NCI-H1105 (cell line): ENCODE results near the gene TMEM63C.

Experiments used
- DNase-seq: peaks from one replicate; lab custom pipeline; 2025; lab: John Stamatoyannopoulos, UW

The TMEM63C gene

DNA sequence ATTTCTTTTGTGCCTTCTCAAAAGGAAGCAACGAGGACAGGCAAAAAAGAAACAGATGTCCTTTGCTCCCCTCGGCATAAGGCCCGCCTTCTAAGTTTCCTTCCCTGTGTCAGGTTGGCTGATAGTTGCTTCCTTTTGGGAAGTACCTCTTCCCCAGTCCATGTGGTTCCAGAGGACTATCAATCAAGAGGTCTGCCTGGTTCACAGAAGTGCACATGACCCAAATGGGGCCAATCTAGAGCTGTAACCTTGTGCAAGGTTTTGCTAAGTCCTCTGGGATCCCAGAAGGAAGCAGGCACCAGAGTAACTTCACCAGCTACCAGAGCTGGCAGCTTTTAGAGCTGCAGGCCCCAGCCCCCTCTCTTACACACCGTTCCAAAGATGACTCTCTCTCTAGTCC is 42.6 kb downstream of the TMEM63C start:
- no peak for DNase-seq

DNA sequence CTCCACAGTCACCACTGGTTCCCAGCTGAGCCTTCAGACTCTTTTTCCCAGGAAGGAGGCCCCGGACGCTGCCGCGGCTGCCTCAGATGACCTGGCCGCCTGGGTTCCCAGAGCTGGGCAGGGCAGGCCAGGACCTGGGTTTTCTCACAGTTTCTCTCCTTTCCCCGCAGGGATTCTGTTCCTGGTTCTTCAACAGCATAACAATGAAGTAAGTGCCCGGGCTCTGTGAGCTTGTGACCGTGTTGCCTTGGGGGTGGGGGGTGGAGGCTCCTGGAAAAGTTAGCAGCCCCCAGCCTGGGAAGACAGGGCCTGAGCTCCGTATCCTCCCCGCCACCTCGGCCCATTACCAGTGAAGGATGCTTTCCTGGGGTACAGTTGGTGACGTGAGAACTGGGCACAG is 43.7 kb downstream of the TMEM63C start:
- no peak for DNase-seq

DNA sequence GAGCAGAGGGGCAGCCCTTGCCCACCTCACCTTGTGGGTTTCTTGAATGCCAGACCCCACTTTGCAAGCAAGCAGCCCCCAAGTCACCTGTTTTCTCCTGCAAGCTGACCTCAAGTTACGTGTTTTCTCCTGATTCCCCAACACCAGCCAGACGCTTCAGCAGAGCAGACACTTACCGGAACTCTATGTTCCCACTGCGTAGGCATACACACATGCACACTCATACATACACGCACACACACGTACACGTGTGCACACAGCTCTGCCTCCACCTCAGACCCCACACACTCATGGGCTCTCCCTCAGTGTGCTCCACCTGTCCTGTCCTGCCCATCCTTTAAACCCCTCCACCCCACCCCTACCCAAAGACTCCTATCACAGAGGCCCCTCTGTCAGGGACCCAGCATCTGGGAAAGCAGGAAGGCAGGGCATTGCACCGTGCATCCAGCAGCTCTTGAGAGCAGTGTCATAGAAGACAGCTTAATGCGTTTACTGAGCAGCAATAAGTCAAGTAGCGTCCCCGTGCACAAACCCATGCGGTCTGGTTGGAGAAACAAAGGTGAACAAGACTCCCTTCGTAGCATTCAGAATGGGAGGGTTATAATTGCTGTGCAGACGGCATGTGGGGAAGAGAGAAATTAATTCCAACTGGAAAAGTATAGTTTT is 44.4 kb downstream of the TMEM63C start:
- no peak for DNase-seq

DNA sequence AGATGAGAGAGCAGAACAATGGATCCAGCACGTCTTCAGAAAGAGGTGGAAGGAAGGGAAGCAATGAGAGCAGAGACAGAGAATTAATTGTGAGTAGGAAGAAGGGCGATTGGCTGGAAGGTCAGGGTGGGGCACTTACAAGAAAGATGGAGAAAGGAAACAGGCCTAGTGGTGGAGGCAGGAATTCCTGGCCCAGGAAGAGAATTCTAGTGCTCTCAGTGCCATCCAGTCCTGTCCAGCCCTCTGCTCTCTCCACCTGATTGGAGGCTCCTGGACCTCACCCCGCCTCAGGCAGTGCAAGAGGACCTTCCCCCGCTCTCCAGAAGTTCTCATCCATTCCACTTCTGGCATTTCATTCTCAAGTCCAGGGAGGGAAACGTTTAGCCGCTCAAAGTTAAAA is 46.5 kb downstream of the TMEM63C start:
- no peak for DNase-seq

DNA sequence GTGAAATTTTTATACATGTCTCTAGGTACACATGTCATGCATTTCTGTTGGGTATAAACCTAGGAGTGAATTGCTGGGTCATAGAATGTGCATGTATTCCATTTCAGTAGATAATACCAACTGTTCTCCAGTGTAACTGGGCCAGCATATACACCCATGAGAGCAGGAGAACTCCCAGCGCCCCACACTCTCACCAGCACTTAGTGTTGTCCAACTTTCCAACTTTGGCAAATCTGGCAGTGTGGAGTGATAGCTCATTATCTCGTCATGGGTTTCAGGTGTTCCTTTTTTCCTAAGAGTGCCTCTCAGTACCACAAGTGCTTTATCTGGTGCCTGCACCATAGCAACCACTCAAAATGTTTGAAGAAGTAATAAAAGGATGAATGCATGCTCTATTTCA is 49.3 kb downstream of the TMEM63C start:
- no peak for DNase-seq

DNA sequence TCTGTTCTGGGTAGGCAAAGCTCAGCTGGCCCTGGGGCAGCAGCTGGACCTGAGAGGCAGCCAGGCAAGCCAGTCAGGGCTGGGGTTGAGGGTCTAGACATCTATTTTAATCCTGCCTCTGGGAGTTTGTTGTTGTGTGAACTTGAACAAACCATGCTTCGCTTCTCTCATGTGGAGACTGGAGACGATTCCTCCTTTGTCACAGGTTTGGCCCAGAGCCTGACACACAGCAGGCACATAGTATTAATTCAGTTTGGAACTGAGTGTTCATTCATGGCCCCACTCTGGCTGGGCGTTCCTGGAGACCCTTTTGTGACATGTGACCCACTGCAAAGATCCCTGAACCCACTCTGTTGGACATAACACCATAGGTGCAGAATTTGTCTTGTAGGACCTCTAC is 50.1 kb downstream of the TMEM63C start:
- DNase-seq: no peak

DNA sequence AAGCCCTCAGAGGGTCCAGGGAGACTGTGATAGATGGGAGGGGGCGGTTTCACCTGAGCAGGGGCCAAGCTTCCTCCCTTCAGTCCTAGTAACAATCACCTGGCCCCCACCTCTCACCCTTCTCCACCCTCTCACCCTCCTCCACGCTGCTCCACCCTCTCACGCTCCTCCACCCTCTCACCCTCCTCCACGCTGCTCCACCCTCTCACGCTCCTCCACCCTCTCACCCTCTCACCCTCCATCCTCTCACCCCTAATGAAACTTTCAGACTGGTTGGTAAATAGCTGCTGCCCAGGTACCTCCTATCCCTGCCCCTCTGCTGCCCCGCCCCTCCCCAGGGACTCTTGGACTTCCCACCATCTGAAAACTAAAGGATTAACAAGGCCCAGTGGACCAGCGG is 55.2 kb downstream of the TMEM63C start:
- no peak for DNase-seq

DNA sequence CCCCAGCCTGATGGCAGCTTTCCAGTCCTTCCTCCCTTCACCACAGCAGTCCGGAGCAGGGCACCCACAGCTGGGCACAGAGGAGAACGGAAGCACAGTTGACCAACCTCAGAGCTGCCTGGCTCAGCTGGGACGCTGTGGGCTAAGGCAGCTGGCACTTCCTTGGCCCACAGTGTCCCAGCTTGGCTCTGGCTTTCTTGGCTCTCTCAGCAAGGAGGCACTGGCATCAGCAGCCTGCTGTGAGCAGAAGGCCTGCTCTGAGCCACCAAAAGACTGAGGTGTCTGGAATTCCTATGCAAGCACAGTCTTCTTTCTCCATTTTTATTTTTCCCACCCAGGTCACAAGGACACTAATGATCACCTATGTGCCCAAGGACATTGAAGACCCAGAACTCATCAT is 56.8 kb downstream of the TMEM63C start:
- no peak for DNase-seq

DNA sequence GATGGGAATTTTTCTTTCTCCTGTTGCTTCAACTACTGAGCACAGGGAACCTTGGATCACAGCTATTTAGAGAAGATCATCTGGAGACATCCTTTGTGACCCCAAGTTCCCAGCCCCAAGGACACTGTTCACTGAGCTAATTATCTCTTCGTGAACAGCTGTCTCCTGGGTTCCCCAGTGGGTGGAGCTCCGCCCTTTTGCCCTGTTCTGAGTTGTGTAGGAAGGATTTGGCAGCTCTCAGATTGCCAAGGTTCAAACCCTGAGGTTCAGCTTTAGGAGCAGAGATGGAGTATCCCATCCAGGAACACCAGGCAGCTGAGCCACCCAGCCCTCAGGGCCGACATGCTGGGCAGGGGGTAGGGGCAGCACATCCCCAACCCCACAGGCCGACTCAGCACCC is 57.4 kb downstream of the TMEM63C start:
- DNase-seq: no peak

DNA sequence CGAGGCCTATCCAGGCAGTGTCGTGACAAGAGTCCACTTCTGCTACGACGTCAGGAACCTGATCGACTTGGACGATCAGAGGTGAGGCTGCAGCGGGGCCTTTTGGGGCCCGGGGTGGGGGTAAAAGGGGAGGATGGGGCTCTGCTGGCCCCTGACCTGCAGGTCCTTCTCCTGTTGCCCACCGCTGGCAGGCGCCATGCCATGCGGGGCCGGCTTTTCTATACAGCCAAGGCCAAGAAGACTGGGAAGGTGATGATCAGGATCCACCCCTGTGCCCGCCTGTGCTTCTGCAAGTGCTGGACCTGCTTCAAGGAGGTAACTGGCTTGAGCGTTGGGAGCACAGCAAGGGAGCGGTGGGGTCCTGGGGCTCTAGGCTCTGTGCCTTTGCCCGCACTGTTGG is 57.8 kb downstream of the TMEM63C start:
- no peak for DNase-seq

DNA sequence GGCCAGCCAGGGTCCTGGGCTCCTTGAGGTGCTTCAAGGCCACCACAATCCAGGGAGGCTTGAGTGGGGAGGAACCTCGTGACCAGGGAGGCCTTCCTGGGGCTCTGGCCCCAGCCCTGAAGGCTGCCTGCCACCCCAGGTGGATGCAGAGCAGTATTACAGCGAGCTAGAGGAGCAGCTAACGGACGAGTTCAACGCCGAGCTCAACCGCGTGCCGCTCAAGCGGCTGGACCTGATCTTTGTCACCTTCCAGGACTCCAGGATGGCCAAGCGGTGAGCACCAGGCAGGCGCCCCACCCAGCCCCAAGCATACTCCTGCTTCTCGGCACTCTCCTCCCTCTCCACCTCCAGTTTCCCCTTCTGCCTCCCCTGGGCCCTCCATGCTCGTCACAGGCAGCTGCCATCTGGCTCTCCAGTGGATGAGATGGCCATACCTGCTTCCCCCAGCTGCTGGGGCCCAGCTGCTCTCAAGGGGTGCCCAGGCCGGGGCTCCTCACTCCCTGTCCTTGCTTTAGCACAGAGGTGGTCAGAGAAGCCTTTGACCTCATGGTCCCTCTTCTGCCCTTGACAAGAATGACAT is 58.8 kb downstream of the TMEM63C start:
- no peak for DNase-seq

DNA sequence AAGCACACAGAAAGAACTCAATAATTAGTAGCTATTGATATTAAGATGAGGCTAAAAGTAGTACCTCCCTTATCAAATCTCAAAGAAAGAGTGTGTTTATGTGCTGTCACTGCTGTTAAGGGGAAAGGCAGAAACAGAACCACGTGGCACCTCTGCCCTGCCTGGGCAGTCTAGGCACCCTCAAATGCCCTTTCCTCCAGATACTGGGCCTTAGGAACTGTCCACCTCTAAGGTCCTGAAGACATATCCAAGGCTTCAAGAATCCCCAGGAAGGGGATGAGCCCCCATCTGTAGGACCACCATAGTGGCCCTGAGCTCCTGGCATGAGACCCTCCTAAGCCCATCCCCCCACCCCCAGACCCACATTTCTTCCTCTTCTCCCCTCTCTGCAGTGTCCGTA is 60.4 kb downstream of the TMEM63C start:
- DNase-seq: no peak

DNA sequence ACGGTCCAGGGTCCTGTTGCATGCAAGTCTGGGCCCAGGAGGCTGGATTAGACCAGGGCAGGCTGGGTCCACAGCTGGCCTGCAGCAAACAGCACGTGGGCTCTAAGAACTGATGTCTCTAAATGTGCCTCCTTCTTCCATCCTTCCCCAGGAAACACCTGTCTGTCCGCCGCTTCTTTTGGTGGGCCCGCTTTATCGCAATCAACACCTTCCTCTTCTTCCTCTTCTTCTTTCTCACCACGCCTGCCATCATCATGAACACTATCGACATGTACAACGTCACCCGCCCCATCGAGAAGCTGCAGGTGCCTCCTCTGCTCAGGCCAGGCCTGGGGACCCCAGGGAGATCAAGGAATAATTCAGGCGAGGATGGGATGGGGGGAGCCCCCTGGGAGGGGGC is 61.2 kb downstream of the TMEM63C start:
- no peak for DNase-seq

DNA sequence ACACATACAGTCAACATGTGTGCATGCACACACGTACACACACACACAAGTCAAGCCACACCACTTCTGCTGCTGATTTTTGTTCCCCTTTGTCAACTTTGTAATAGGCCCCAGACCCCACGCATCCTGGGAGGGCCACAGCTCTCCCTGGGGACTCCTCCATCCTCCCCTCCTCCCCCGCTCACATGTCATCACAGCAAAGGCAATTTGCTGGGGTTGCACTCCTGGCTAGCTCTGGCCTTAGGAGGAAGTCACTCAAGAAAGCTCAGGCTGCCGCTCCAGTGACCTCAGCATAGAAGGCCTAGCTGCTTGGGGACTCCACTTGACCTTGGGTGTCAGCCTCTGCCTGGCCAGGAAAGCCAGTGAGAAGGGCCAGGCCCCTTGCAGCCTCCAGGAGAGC is 62.3 kb downstream of the TMEM63C start:
- DNase-seq: no peak

DNA sequence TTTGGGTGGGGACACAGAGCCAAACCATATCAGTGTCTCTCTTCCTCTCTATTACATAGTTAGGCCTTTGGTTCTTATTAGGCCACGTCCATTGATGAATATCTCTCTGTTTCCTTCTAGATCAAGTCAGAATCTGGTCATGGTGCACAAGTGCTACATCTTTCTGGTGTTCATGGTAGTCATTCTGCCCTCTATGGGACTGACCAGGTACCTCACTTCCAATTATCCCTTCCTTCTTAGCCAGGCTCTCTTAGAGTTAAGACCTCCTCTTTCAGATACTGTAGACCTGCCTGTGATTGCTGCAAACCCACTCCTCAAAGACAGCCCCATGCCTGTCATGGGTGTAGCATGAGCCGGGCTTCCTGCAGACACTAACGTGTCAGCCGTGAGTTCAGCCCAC is 64.2 kb downstream of the TMEM63C start:
- no peak for DNase-seq

DNA sequence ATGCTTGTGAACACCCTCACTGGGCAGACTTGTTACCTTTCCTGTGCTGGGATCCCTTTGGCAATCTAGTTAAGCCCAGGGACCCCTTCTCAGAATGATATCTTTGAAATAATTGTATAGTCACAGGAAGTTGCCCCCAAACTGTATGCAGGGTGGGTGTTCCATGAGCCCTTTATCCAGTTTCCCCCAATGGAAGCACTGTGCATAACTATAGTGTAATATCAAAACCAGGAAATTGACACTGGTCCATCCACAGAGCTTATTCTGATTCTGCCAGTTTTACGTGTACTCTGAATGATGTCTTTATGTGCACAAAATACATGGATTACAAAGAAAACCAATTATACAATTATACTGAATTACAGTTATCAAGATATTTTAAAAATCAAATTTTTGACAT is 65.2 kb downstream of the TMEM63C start:
- no peak for DNase-seq

DNA sequence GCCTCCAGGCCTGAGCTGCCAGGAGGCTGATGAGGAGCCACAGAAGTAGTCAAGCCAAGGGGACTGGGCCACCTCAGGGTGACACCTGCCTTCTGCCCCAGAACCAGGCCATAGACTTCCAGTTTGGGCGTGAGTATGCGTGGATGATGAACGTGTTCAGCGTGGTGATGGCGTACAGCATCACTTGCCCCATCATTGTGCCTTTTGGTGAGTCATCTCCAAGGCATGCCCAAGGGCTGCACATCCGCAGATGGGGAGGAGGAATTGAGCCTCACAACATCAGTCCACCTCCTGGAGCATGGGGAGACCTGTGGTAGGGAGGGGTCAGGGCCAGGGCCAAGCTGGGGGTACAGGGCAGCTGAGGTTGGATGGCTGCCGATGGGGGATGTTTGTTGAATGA is 67.1 kb downstream of the TMEM63C start:
- DNase-seq: no peak

DNA sequence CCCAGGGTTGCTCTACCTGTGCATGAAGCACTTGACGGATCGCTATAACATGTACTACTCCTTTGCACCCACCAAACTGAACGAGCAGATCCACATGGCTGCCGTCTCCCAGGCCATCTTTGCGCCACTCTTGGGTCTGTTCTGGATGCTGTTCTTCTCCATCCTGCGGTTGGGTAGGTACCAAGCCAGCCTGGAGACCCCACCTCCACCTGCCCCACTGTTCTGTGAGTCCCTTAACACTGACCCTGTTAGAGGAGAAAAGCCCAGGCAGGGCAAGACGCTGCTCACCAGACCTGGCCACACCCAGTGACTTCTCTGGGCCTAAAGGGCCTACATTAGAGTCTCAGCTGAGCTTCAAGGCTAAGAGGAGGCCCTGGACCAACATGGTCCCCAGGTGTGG is 67.7 kb downstream of the TMEM63C start:
- DNase-seq: no peak

DNA sequence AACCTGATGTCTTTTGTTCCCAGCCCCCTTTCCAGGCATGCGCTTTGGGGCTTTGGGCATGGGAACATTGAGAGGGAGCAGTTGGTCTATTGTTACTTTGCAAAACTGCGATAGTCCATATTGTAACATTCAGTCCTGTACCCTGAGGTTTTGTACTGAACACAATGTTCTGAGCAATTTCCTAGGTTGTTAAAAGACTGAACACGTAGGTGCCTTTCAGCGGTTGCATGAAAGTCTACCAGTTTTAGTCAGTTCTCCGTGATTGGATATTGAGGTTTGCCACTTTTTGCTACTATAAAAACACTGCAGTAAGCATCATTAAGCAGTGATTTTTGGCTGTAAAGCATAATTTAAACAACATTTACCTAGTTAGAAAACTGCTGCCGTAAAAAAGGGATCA is 69.3 kb downstream of the TMEM63C start:
- DNase-seq: no peak

DNA sequence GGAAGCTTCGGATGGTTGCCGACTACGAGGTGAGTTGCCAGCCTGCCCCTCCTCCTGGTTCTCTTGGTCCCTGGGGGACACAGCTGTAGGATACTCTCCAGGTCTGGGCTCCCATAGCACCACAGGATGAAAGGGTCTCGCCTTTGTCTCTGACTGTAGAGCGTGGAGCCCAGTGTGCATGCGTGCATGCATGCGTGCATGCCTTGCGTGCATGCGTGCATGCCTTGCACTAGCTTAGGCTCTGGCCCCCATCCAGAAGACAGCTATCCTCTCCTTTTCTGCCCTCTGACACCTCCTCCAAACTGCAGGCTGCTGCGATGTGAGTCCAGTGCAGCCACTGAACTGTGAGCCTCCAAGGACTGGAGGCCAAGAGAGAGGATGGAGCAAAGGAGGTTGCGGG is 70.3 kb downstream of the TMEM63C start:
- DNase-seq: no peak

DNA sequence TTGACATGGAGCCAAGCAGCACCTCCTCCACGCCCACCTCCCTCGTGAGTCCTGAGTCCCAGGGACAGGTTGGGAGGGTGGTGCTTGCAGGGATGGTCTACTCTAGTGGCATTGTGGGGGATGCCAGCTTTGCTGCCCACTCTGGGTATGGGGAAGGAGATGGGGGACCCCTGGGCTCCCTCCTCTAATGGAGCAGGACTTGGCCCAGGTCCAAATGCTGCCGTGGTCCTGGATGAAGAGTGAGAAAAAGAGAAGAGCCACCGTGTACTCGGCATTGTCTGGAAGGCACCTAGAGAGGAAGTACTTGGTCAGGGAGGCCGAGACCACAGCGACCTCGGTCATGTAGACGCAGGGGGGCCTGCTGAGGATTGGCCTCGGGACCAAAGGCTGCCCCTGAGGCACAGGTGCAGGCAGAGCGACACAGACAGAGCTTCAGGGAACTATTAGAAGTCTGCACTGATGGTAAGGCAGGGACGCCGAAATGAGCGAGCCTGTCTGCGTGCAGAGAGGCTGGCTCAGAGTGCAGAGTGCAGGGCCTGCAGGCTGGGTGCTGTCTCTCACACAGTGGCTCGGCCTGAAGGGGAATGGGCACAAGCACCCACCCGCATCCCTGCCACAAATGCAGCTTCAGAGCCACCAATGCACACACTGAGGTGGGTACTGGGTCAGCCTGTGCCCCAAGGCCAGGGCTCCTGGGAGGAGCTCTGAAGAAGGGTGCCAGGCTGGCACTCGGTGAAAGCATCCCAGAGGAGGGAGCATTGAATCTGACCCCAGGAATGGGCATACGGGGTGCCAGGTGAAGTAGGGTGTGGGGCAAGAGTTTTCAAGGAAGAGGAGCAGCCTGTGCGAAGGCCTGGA is 72.0 kb downstream of the TMEM63C start:
- no peak for DNase-seq

DNA sequence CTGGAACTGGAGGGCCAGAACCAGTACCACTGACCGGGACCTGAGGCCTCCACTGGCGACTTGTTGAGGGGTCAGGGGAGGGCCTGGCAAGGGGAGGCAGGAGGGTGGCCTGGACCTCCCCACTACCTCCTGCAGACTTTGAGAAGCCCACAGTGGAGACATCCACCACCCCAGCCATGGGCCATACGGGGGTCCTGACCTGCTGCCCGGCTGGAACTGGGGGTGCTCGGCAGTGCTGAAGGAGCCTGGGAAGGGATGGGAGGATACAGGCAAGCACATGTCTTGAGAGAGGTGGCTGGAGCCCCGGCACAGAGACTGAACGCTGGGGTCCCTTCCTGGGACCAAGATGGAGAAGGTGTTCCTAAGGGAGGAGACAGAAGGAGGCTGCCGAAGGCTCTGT is 75.1 kb downstream of the TMEM63C start:
- DNase-seq: no peak

DNA sequence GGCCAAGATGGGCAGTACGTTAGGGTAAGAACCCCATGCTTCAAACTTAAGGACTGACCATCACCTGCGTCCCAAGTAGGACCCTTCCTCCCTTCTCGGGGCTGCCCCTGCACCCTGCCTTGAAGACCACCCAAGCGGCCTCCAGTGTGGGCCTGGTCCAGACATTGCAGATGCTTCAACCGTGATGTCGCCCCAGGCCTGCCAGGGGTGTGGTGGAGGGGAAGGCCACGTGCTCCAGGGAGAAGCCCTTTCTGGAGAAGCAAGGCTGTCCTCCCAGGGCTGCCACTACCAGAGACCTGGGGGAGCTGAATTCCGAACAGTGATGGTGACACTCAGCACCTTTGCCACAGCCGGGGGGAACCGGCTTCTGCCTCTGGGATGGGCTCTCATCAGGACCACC is 76.1 kb downstream of the TMEM63C start:
- no peak for DNase-seq

DNA sequence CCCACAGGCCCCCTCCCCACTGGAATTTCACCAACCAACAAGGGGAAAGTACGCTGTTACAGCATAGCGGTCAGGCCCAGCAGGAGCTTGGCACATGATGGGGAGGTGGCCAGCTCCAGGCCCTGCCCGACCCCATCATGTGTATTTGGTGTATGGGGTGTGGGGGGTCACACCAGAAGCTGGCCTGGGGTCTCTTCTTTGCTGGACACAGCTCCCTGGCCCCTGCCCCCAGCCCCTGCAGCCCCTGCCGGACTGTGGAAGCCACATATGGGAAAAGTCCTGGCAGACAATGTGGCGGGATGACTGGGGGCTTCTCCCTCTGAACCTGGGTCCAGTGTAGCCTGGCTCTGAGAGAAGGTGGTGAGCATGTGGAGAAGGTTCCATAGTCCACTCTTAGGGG is 77.0 kb downstream of the TMEM63C start:
- DNase-seq: no peak
